Measurements from ENCODE around the gene SLMAP. TPM values are rescaled to one million over a fixed set of nuclear protein-coding genes. Genes with fewer than 3 reads are reported as not detected.

Gene SLMAP
- total RNA-seq, 1 donor from 2014 or later: 116 TPM

GRCh38 chr3:57959423-57960173, 203.5 kb downstream of the SLMAP start:
- H3K27ac Mint-ChIP-seq (ENCODE audit: unreplicated experiment): peak overlapping the region; percentile 34

GRCh38 chr3:57960174-57960505, 204.0 kb downstream of the SLMAP start:
- Mint-ChIP-seq H3K27ac (ENCODE audit: unreplicated experiment) (no peak overlapping the region), H3K9me3 (ENCODE audit: low read depth) (no peaks in the 10 kb centered on the region), H3K27me3 (ENCODE audit: low read depth) (no peaks in the 10 kb centered on the region), H3K4me1 (ENCODE audit: low read depth) (peaks cover 16% of the 10 kb centered on the region), H3K36me3 (ENCODE audit: low read depth) (no peaks in the 10 kb centered on the region), H3K4me3 (ENCODE audit: unreplicated experiment) (no peak overlapping the region)
- TF ChIP-seq CTCF (IDR thresholded peaks at IDR 0.05): no peak
- no peak for DNase-seq (ENCODE audit: low spot score)

More at GRCh38 chr3:57959423-57960173, 203.5 kb downstream of the SLMAP start:
- Mint-ChIP-seq H3K4me1 (ENCODE audit: low read depth) (peaks cover 16% of the 10 kb centered on the region), H3K4me3 (ENCODE audit: unreplicated experiment) (no peak overlapping the region), H3K27me3 (ENCODE audit: low read depth) (no peaks in the 10 kb centered on the region), H3K36me3 (ENCODE audit: low read depth) (no peaks in the 10 kb centered on the region), H3K9me3 (ENCODE audit: low read depth) (no peaks in the 10 kb centered on the region)
- DNase-seq (ENCODE audit: low spot score): no peak
- no peak for TF ChIP-seq CTCF (IDR thresholded peaks at IDR 0.05)

- Mint-ChIP-seq H3K27me3 (ENCODE audit: low read depth) (no peaks in the 10 kb centered on the region), H3K9me3 (ENCODE audit: low read depth) (no peaks in the 10 kb centered on the region), H3K36me3 (ENCODE audit: low read depth) (no peaks in the 10 kb centered on the region), H3K27ac (ENCODE audit: unreplicated experiment) (no peak overlapping the region), H3K4me1 (ENCODE audit: low read depth) (peaks cover 16% of the 10 kb centered on the region), H3K4me3 (ENCODE audit: unreplicated experiment) (no peak overlapping the region)
- DNase-seq (ENCODE audit: low spot score): no peak
- TF ChIP-seq CTCF (IDR thresholded peaks at IDR 0.05): no peak
Measured at GRCh38 chr3:57961177-57961827, 205.2 kb downstream of the SLMAP start.

DNA sequence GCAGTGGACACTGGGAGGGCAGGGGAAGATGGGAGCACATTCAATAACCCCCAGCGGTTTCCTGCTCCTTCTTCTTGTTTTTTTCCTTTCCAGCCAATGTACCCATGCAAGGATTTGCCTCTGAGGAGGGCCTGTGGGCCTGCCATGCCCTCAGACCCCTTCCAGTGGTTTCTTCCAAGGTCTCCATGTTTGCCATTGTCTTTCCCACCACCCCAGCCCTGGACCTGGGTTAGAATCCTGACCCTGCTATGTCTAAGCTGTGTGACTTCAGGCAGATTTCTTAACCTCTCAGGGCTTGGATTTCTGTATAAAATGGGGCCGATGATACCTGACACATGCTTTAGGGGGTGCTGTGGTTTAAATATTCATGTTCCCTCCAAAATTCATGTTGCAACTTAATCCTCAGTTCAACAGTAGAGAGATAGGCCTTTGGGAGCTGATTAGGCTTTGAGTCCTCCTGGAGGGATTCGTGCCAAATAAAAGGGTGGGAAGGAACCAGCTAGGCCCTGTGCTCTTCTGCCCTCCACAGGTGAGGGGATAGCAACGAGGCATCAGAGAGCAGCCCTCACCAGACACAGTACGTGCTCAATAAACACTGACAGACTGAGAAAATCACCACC, 205.8 kb downstream of the SLMAP start:
- no peak overlapping the region for H3K4me3 Mint-ChIP-seq (ENCODE audit: unreplicated experiment)
- no peak overlapping the region for H3K27ac Mint-ChIP-seq (ENCODE audit: unreplicated experiment)
- no peaks in the 10 kb centered on the region for H3K36me3 Mint-ChIP-seq (ENCODE audit: low read depth)
- TF ChIP-seq CTCF (IDR thresholded peaks at IDR 0.05): peak; percentile 71
- no peaks in the 10 kb centered on the region for H3K9me3 Mint-ChIP-seq (ENCODE audit: low read depth)
- no peak for DNase-seq (ENCODE audit: low spot score)
- peaks cover 18% of the 10 kb centered on the region for H3K4me1 Mint-ChIP-seq (ENCODE audit: low read depth)
- H3K27me3 Mint-ChIP-seq (ENCODE audit: low read depth): no peaks in the 10 kb centered on the region

DNA sequence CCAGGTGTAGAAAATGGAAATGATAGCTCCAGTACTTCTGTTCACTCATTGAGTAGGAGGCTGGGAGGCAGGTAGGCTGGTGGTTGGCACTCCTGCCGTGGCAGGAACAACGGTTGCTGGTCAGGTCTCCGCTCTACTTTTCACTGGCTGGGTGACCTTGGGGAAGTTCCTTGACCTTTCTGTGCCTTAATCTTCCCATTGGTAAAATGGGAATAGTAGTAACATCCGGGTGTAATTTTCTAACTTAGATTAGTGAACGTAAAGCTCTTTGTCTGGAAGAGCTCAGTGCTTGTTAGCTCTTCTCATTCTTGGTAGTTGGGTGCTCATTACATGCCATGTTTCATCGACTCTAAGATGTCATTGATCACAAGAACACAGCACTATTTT, 206.3 kb downstream of the SLMAP start:
- Mint-ChIP-seq H3K27ac (ENCODE audit: unreplicated experiment) (no peak overlapping the region), H3K4me3 (ENCODE audit: unreplicated experiment) (no peak overlapping the region), H3K4me1 (ENCODE audit: low read depth) (peaks cover 23% of the 10 kb centered on the region), H3K27me3 (ENCODE audit: low read depth) (no peaks in the 10 kb centered on the region), H3K36me3 (ENCODE audit: low read depth) (no peaks in the 10 kb centered on the region), H3K9me3 (ENCODE audit: low read depth) (no peaks in the 10 kb centered on the region)
- no peak for DNase-seq (ENCODE audit: low spot score)
- no peak for TF ChIP-seq CTCF (IDR thresholded peaks at IDR 0.05)

All from chondrocyte (in vitro differentiated cells).